Activated T-cell treated with anti-CD3 and anti-CD28 coated beads, Interleukin-2, amount 50 U/mL, for 48 hours (primary cell): Measurements from ENCODE around the gene PRICKLE2.

Source experiments
- DNase-seq, 2 experiments: peaks; one replicate each; pipeline ENCODE4 v3.0.0-alpha.2; 2020

PRICKLE2 gene

DNA sequence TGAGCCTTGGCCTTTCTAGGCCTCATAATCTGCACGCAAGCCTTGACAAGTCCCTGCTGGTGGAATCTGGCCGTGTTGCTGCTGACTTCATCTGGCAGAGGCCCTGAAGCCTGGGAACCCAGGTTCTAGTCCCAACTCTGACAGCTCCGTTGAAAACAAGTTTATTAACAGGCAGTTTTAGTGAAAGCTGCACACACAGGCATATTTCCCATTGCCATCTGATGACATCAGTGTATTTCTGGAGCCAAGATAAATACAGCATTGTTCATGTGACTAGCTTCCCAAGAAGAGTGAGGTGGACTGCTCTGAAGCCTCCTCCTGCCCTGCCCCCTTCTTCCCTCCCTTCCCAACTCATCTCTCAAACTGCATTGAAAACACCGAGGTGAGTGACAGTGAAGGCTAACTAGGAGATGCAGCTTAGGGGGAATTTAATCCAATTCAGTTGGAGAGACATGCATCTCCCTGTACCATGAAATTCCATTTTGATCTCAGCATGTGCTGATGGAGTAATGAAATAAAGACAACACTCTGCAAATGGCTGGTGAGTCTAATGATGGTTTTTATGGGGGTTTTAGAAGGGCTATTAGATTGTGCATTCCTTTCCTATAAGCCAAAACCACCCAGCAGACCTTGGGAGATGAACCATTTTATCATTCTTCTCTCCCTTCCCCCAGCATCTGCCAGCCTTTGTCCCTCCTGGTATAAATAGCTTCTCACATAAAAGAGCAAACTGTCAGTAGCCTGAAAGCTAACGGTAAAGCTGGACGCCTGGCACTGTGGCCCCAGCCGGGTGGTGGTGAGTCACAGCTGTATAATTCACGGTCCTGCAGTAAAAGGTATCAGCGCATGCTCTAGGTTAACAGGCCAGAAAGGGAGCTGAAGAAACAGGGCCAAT is 38.0 kb downstream of the PRICKLE2 start:
- DNase-seq: no peak

DNA sequence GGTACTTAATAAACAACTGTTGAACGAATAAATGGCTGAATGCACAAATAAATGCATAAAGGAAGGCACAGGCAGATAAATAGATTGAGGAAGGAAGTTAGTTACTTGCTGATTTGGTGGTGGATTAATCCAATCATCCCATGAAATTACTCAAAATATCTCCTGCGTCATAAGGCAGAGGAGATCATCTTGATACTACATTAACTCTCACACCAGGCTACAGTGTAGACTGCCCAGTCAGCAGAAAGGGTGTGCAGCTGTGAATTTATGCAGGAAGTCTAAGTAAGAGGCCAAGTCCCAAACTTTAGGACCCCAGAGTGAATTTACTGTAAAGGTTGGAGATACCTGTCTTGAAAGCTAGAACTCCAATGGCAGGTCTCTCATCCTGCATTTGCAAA is 38.6 kb downstream of the PRICKLE2 start:
- DNase-seq: no peak

- DNase-seq: no peak
Measured at GRCh38 chr3:64185436-64185835, 39.8 kb downstream of the PRICKLE2 start.

DNA sequence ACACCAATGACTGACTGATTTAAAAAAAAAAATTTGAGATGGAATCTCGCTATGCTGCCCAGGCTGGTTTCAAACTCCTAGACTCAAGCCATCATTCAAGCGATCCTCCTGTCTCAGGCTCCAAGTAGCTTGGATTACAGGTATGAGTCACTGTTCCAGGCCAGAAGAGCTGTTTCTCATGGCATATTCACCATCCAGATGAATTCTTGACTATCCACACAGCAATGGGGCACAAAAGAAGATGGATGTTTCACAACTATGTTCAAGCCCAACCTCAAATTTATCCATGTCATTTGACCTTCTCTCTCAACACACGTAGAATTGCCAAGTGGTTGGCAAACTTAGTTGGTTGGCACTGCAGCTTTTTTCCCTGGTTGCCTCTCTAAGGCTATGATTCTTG is 40.6 kb downstream of the PRICKLE2 start:
- DNase-seq: no peak

DNA sequence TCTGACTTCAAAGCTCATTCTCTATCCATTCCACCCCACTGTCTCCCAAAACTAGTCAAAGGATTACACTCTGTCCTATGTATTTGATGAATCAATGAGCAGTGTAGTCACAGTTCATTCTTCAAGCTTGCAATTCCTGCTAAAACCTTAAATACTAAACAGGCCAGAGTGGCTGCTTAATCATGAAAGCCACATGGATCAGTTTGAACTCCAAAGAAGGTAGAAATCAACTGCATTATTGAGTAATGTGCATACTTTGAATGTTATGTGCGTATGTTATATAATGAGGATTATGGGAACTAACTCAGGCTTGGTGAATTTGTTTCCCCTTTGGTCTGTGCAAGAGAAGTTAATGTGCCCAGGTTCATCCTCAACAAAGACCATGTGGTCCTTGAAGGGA is 45.4 kb downstream of the PRICKLE2 start:
- DNase-seq: no peak

DNA sequence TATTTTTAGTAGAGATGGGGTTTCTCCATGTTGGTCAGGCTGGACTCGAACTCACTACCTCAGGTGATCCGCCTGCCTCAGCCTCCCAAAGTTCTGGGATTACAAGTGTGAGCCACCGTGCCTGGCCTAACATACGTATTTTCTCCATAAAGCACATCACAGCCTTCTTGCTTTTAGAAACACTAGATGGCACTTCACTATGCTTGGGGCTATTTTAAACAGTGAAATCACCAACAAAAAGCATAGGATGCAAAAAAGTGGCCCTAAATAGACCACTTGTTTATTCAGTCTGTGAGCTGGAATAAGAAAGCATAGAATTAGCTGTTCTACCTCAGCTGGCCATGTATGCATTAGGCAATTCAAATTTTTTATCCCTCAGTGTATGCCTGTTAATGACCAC is 46.0 kb downstream of the PRICKLE2 start:
- no peak for DNase-seq

DNA sequence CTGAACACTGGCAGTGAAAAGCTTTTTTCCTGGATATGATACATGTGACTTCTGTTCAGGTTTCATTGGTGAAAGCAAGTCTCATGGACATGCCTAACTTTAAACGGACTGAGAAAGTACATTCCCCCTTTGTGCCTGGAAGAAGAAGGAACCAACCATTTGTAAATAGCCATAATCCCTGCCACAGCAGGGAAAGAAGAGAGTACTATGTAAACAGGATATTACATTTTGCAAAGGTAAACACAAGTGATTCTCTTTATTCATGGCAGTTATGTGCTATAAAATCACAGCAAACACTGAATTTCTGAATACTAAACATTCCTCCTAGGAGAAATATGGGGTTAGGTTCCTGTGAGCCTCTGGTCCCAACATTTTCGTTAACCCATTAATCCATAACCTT is 46.8 kb downstream of the PRICKLE2 start:
- no peak for DNase-seq

- no peak for DNase-seq
Measured at GRCh38 chr3:64176461-64176996, 48.7 kb downstream of the PRICKLE2 start.

- no peak for DNase-seq
Measured at GRCh38 chr3:64174328-64174727, 50.9 kb downstream of the PRICKLE2 start.

DNA sequence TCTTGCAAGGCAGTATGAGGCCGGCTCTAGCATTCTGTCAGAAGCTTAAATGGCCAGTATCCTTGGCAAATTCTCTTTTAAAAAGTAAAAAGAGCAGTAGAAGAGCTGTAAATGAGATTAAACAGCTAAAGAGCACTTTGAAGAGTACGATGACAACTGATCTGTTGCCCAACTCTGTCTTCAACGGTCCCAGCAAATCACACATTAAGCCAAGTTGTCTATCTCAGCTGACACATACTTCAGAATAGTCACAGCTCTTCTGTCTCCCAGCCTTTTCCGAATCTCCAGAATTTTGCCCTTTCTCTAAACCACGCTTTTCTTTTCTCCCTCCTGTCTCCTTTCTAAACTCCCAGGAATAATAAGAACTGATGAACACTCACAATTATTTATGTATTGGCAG is 51.7 kb downstream of the PRICKLE2 start:
- DNase-seq: no peak

DNA sequence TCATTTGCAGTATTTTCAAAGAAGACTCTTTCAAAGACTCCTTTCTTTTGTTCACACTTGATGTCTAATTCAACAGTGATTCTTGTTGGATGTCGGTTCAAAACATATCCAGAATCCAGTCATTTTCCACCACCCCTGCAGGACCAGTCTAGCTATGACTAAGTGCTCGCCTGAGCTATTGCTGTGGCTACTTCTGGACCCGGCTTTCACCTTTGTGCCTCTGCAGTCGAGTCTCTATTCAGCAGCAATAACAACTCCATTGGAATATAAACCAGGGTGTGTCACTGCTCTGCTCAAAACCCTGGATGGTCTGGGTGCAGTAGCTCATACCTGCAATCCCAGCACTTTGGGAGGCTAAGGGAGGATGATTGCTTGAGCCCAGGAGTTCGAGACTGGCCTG is 55.0 kb downstream of the PRICKLE2 start:
- DNase-seq: no peak

- DNase-seq: no peak
Measured at GRCh38 chr3:64167868-64168267, 57.4 kb downstream of the PRICKLE2 start.

- no peak for DNase-seq
Measured at GRCh38 chr3:64167351-64167750, 57.9 kb downstream of the PRICKLE2 start.

- no peak for DNase-seq
Measured at GRCh38 chr3:64166584-64167162, 58.6 kb downstream of the PRICKLE2 start.

DNA sequence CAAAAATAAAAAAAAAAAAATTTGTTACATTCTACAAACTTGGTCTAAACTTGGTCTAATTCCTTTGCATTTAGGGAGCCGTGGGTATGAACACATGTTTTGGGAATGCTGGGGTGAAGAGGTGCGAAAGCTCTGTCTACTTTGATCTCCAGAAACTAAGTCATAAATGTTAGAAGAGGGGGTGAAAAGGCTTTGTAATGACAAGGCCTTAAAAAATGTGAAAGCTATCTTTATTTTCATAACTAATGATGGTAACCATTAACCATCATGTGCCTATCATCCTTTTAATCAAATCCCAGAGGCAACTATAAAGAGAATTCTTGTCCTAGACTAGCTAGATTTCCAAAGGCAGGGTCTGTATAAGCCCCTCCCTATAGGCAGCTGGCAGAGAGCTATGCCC is 60.9 kb downstream of the PRICKLE2 start:
- no peak for DNase-seq

DNA sequence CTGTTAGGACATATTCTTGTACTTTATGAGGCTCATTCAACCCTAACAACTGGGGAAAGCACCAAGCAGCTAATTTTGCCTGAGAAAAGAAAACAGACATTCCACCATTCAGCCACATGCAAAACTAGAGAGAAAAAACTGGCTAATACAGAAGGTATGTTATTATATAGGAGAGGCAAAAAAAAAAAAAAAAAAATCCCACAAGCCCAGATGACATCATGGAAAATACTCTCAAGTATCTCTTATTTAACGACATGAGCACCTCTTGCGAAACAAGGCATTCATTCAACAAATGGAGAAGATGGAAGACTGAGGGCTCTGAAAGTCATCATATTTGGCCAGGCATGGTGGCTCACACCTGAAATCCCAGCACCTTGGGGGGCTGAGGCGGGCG is 61.5 kb downstream of the PRICKLE2 start:
- no peak for DNase-seq

DNA sequence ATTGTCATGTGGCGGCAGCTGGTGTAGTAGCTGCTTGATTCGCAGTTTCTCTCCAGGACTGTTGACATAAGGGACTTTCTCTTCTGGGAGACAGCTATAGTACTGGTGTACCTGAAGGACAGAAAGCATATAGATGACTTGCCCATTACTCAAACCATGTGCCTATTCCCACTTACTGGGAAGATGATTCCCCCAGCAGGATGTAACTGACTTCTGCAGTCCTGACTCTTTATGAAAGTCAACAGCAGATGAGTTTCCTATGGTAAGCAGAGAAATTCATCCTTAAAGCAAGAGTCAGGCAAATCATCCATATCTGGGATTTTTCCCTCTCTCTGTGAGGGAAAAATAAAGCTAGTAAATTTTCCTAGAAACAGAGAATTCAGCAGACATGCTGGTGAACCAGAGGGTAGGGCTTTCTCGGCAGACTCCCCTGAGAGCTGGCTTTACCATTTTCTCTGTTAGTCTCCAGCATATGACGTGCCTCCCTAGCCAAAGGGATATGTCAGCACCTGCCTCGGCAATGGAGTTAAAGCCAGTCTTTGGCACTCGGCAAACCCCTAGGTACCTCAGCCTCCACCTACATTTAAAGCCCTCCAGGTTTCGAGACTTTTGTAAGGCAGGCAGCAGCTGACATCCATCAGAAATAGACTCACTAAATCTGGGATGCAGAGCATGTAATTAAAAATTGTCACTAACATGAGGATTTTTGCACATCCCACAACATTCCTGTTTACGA is 62.1 kb downstream of the PRICKLE2 start:
- DNase-seq: no peak

GRCh38 chr3:64161481-64161952 is 63.7 kb downstream of the PRICKLE2 start:
- DNase-seq: no peak

- DNase-seq: no peak
Measured at GRCh38 chr3:64160000-64160695, 65.1 kb downstream of the PRICKLE2 start.

DNA sequence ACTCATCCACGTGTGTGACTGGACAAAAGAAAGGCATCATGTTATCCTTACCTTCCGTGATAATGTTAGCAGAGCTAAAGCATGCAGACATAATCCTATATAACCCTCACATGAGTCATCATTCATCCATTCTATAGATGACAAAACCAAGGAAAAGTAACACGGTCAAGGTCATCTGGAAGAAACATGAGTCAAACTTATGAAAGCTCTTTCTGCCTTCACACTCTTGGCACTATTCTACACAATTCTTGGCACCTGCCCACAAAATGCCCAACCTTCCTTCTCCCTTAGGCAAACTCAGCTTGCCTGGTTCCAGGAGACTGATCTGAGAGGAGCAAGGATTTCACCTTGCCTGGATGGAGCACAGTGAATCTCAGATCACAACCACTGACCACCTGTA is 66.9 kb downstream of the PRICKLE2 start:
- no peak for DNase-seq

DNA sequence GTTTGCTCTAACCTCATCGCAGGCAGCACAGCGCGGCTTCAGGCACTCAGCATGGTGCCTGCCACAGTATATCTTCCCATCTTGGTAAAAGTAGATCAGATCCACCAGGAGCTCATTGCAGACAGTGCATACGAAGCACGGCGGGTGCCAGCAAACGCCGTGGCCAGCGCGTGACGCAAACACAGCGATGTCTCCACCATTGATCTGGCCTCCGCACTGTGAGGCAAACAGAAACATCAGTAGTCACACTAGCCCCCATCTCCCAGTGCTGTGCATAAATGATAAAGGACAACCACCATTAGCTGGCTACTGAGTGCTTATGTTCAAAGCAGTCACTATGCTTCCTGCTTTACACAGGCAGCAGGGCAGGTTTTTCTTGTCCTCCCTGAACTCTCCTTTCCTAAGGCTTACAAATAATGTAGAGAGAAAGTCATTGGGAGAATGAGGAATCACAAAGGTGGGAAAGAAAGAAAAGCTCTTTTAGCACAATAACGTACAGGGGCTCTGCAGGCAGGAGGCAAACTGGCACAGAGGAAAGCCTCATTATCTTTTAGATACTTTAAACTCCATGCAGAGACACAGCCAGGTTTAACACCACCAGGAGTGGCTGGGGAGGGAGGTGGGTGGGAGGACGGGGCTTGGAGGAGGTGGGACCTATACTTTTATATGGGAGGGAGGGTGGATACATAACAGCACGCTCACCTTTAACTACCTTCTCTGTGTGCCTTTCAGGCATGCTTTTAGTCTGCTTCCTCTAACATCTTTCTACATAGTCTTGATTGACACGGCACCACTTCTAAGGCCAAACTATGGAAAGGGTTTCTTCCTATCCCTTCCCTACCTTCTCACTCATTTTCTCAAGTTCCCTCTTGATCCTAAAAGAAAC is 67.9 kb downstream of the PRICKLE2 start:
- DNase-seq: no peak

GRCh38 chr3:64155328-64155727 is 69.9 kb downstream of the PRICKLE2 start:
- no peak for DNase-seq
